HepG2 (cell line): ENCODE measurements around the gene CLEC4D. TPM values are rescaled to one million over a fixed set of nuclear protein-coding genes. Genes with fewer than 3 reads are reported as not detected.

Experiments used
- ATAC-seq: fragments of 200-7000 bp; cut with Tn5 transposase; 3 replicates; pipeline ENCODE4 v1.9.1; 2020; ENCODE audit warnings: mild to moderate bottlenecking, moderate library complexity
- BruUV-seq: library from RNA; stranded (reverse); fragments of 400-500 nt; replicated peaks from 2 replicates; lab custom pipeline; 2021; lab: Mats Ljungman, UMichigan
- CTCF ChIA-PET: fragments of 300-600 bp; formaldehyde crosslinking; extraction: SDS; loops from one replicate; lab custom pipeline; 2021; ENCODE audit warnings: low total read pairs, inconsistent platforms, low intra/inter-chr PET ratio; lab: Yijun Ruan, JAX
- POLR2A ChIA-PET: fragments of 350-600 bp; sonication (Branson Sonifier 250); formaldehyde crosslinking; loops from one replicate; lab custom pipeline; 2020; ENCODE audit warnings: antibody characterized with exemption, inconsistent platforms; lab: Yijun Ruan, JAX
- DNase-seq: peaks from one replicate; pipeline ENCODE4 v3.0.0-alpha.2; 2015; ENCODE audit warnings: low spot score
- FAIRE-seq: peaks from 3 replicates; lab custom pipeline; 2011; peaks lifted over from hg19 to GRCh38; lab: Jason Lieb, UNC
- H2AFZ ChIP-seq: one replicate; pipeline ENCODE4 v1.6.1; 2011; ENCODE audit warnings: low read length, inconsistent platforms
- H3K27ac ChIP-seq: fragments of 300-600 bp; 3 replicates; pipeline ENCODE4 v1.8.0; 2011; ENCODE audit warnings: mixed run types, mild to moderate bottlenecking, mixed read lengths, low read length, inconsistent platforms; ENCODE audit not compliant: insufficient read depth; ENCODE audit errors: extremely low read length
- H3K27me3 ChIP-seq, 2 experiments: fragments of 200-600 bp in 1 of 2; 2 replicates in 1 of 2; 3 replicates in 1 of 2; pipeline versions ENCODE4 v1.6.0 to v1.8.0; 2011; ENCODE audit warnings: low read length in 2 of 2, mild to moderate bottlenecking in 2 of 2, moderate library complexity in 2 of 2, inconsistent platforms in 1 of 2; ENCODE audit not compliant: insufficient read depth in 2 of 2, control insufficient read depth in 1 of 2
- H3K36me3 ChIP-seq, 2 experiments: fragments of 200-600 bp in 1 of 2; replicated peaks in 1 of 2; 2 replicates in 1 of 2; 3 replicates in 1 of 2; pipeline versions ENCODE4 v1.5.1 to v1.8.0; 2011; ENCODE audit warnings: low read length in 2 of 2, inconsistent platforms in 1 of 2; ENCODE audit not compliant: insufficient read depth in 2 of 2, control insufficient read depth in 1 of 2
- H3K4me1 ChIP-seq: 2 replicates; pipeline ENCODE4 v1.5.1; 2012; ENCODE audit warnings: low read length, inconsistent platforms; ENCODE audit not compliant: insufficient read depth
- H3K4me2 ChIP-seq: 2 replicates; pipeline ENCODE4 v1.6.0; 2011; ENCODE audit warnings: low read depth, low read length, inconsistent platforms
- H3K4me3 ChIP-seq, 3 experiments: fragments of 200-600 bp in 1 of 3; sonication (generic), shearing (Covaris generic) in 1 of 3; replicated peaks in 1 of 3; 2 replicates each; pipeline ENCODE4 v1.5.1; 2011 to 2016; ENCODE audit warnings: low read length in 3 of 3, inconsistent platforms in 2 of 3, low read depth in 2 of 3, mild to moderate bottlenecking in 2 of 3, control low read depth in 1 of 3, mixed read lengths in 1 of 3; ENCODE audit not compliant: insufficient read depth in 1 of 3
- H3K79me2 ChIP-seq: one replicate; pipeline ENCODE4 v1.6.1; 2011; ENCODE audit warnings: low read length, inconsistent platforms; ENCODE audit not compliant: insufficient read depth
- H3K9ac ChIP-seq: 2 replicates; pipeline ENCODE4 v1.6.0; 2011; ENCODE audit warnings: mild to moderate bottlenecking, low read depth, low read length, inconsistent platforms; ENCODE audit not compliant: insufficient read depth
- H3K9me3 ChIP-seq: 2 replicates; pipeline ENCODE4 v1.5.1; 2012; ENCODE audit warnings: mild to moderate bottlenecking, low read length
- H4K20me1 ChIP-seq: 2 replicates; pipeline ENCODE4 v1.6.0; 2011; ENCODE audit warnings: inconsistent platforms, mild to moderate bottlenecking, low read length, moderate library complexity; ENCODE audit not compliant: insufficient read depth
- ATF1 ChIP-seq: IDR thresholded peaks from 2 replicates; pipeline ENCODE4 v1.6.1; 2016; ENCODE audit warnings: mild to moderate bottlenecking, control low read depth
- ATRX ChIP-seq: sonication (generic); formaldehyde crosslinking; IDR thresholded peaks from 2 replicates; pipeline ENCODE4 v1.4.0; 2020; ENCODE audit warnings: missing genetic modification reagents, borderline replicate concordance
- CCDC6 ChIP-seq: sonication (generic); formaldehyde crosslinking; IDR thresholded peaks from 2 replicates; pipeline ENCODE4 v1.8.1; 2022; ENCODE audit warnings: mild to moderate bottlenecking, missing genetic modification reagents, moderate library complexity
- GATAD1 ChIP-seq: IDR thresholded peaks from 2 replicates; pipeline ENCODE4 v1.6.1; 2016; ENCODE audit warnings: missing genetic modification reagents, missing compliant biosample characterization
- MEIS1 ChIP-seq: sonication (generic); formaldehyde crosslinking; IDR thresholded peaks from 2 replicates; pipeline ENCODE4 v1.9.0; 2021; ENCODE audit warnings: mild to moderate bottlenecking, missing genetic modification reagents, moderate library complexity, borderline replicate concordance
- NAIF1 ChIP-seq: sonication (generic); formaldehyde crosslinking; IDR thresholded peaks from 2 replicates; pipeline ENCODE4 v1.5.0; 2020; ENCODE audit warnings: mild to moderate bottlenecking, missing genetic modification reagents, borderline replicate concordance
- PHF5A ChIP-seq: IDR thresholded peaks from one replicate; pipeline ENCODE4 v1.6.1; 2018; ENCODE audit warnings: low read depth, missing genetic modification reagents; ENCODE audit not compliant: unreplicated experiment
- PITX1 ChIP-seq: sonication (generic); formaldehyde crosslinking; IDR thresholded peaks from 2 replicates; pipeline ENCODE4 v1.5.1; 2020; ENCODE audit warnings: mild to moderate bottlenecking, missing genetic modification reagents
- ZFP36 ChIP-seq: fragments of 150-350 bp; IDR thresholded peaks from 2 replicates; pipeline ENCODE4 v1.6.1; 2018; ENCODE audit warnings: borderline replicate concordance, low read length, low read depth; ENCODE audit not compliant: partially characterized antibody
- ZNF224 ChIP-seq: sonication (generic); formaldehyde crosslinking; IDR thresholded peaks from 2 replicates; pipeline ENCODE4 v1.5.0; 2020; ENCODE audit warnings: mild to moderate bottlenecking, missing genetic modification reagents
- ZNF431 ChIP-seq: sonication (generic); formaldehyde crosslinking; IDR thresholded peaks from 2 replicates; pipeline ENCODE4 v1.9.0; 2022; ENCODE audit warnings: missing genetic modification reagents, low read depth, mild to moderate bottlenecking, borderline replicate concordance
- ZNF878 ChIP-seq: sonication (generic); formaldehyde crosslinking; IDR thresholded peaks from 2 replicates; pipeline ENCODE4 v1.8.1; 2023; ENCODE audit warnings: mild to moderate bottlenecking, missing genetic modification reagents, moderate library complexity
- WGBS: methylation state at CpG from one replicate; pipeline ENCODE4 v1.1.6; 2017; ENCODE audit warnings: low lambda C conversion rate; 5-methylcytosine and 5-hydroxymethylcytosine counted together
- in situ Hi-C: cut with HindIII; loops from 2 replicates; pipeline ENCODE4 v1.10.0; 2017; ENCODE audit warnings: low pct_unique_long_range_greater_than_20kb; ENCODE audit not compliant: extremely low pct_ligation_motif_present
- intact Hi-C: fragments of 100-400 bp; cut with micrococcal nuclease; formaldehyde crosslinking; loops from one replicate; pipeline ENCODE4 v1.10.0; 2022; ENCODE audit not compliant: unreplicated experiment
- polyA plus RNA-seq, 8 experiments: library from polyadenylated mRNA; depleted of rRNA in 3 of 8; stranded (reverse) in 7 of 8; unstranded in 1 of 8; fragments of >200 nt; fragmentation: Illumina TruSeq in 4 of 8; extraction: Trizol in 4 of 8; gene quantifications; 2 replicates each; pipeline versions ENCODE4 v1.2.1 to v1.2.3, GENCODE V29; 2011 to 2016; ENCODE audit warnings: low read depth in 4 of 8, missing spikeins in 1 of 8, mixed read lengths in 1 of 8; ENCODE audit not compliant: insufficient read depth in 1 of 8
- total RNA-seq, 5 experiments: library from RNA; depleted of rRNA; stranded (reverse); fragments of >200 nt; fragmentation: Illumina TruSeq; extraction: Trizol; gene quantifications; 2 replicates each; pipeline ENCODE4 v1.2.3, GENCODE V29; 2016; ENCODE audit warnings: low read depth in 1 of 5

Gene CLEC4D
- total and polyA plus RNA-seq, 2 of the 13 experiments (the other 11 are each of a cell fraction or from before 2014, with no cell fraction given) = not detected

- intact Hi-C loops (no loop called here), in situ Hi-C loops (loop anchor here (10.0 kb wide), 1 partner anchor 55 kb away; no protein-coding TSS in a partner anchor)
- no peak for ATAC-seq
Observed at GRCh38 chr12:8549381-8549780, 36.1 kb downstream of the CLEC4D start.

GRCh38 chr12:8553088-8553627 lies 39.9 kb downstream of the CLEC4D start:
- Histone ChIP-seq H3K4me1 (no peaks in the 10 kb centered on the region), H3K4me2 (no peak overlapping the region), H3K27ac (no peak overlapping the region), H2AFZ (no peak overlapping the region), H3K4me3 (no peak overlapping the region), H4K20me1 (no peaks in the 10 kb centered on the region), H3K9me3 (no peaks in the 10 kb centered on the region), H3K36me3 (no peaks in the 10 kb centered on the region), H3K27me3 (no peaks in the 10 kb centered on the region; a peak in 1 of 5 replicates), H3K9ac (no peak overlapping the region), H3K79me2 (no peaks in the 10 kb centered on the region)
- no peak for DNase-seq
- ChIA-PET CTCF (no interaction called here), POLR2A (no interaction called here)
- ATAC-seq = no peak
- TF ChIP-seq CCDC6 (CRISPR knock-in tag) = no peak
- no peak for TF ChIP-seq NAIF1 (CRISPR knock-in tag)
- no peak for TF ChIP-seq GATAD1 (CRISPR knock-in tag)
- no peak for TF ChIP-seq MEIS1 (CRISPR knock-in tag)
- no peak for TF ChIP-seq ZNF878
- in situ Hi-C loops (no loop called here), intact Hi-C loops (no loop called here)
- FAIRE-seq = no peak
- BruUV-seq = no TSS peak
- 1% methylated on average over 6 of the region's 6 CpGs for WGBS

More at GRCh38 chr12:8549381-8549780, 36.1 kb downstream of the CLEC4D start:
- Histone ChIP-seq H3K4me1 (no peaks in the 10 kb centered on the region), H4K20me1 (no peaks in the 10 kb centered on the region), H3K4me2 (no peak overlapping the region), H3K27me3 (no peaks in the 10 kb centered on the region; a peak in 1 of 5 replicates), H3K79me2 (no peaks in the 10 kb centered on the region), H3K9ac (no peak overlapping the region), H3K27ac (no peak overlapping the region), H3K4me3 (no peak overlapping the region), H3K36me3 (no peaks in the 10 kb centered on the region), H2AFZ (no peak overlapping the region), H3K9me3 (no peaks in the 10 kb centered on the region)
- CTCF ChIA-PET = no interaction called here
- TF ChIP-seq ATRX (CRISPR knock-in tag) (no peak), ATF1 (CRISPR knock-in tag) (no peak), ZNF431 (CRISPR knock-in tag) (no peak), ZNF224 (CRISPR knock-in tag) (no peak), PITX1 (CRISPR knock-in tag) (no peak), ZFP36 (no peak), PHF5A (CRISPR knock-in tag) (no peak)
- POLR2A ChIA-PET = no interaction called here
- BruUV-seq = no TSS peak
- FAIRE-seq (no peak), DNase-seq (no peak)
- 48% methylated on average over 5 of the region's 5 CpGs for WGBS
